GM23338 (cell line): ENCODE measurements around the gene CABYR. TPM values are rescaled to one million over a fixed set of nuclear protein-coding genes. Genes with fewer than 3 reads are reported as not detected.

Experiments
- ATAC-seq: fragments of 200-7000 bp; cut with Tn5 transposase; 3 replicates; pipeline ENCODE4 v1.9.1; 2020
- DNase-seq: peaks from one replicate; pipeline ENCODE4 v3.0.0-alpha.2; 2015; ENCODE audit warnings: low spot score
- H2AFZ ChIP-seq: fragments of 200-600 bp; sonication (generic); 2 replicates; pipeline ENCODE4 v1.8.0; 2016; ENCODE audit warnings: antibody characterized with exemption, mild to moderate bottlenecking, moderate library complexity
- H3F3A ChIP-seq: fragments of 200-600 bp; sonication (generic); replicated peaks from 2 replicates; pipeline ENCODE4 v1.8.0; 2017; ENCODE audit warnings: antibody characterized with exemption, mixed run types, low read depth
- H3K27ac ChIP-seq: fragments of 200-600 bp; sonication (generic); 2 replicates; pipeline ENCODE4 v1.6.1; 2016; ENCODE audit warnings: low read depth
- H3K27me3 ChIP-seq: fragments of 200-600 bp; sonication (generic); 2 replicates; pipeline ENCODE4 v1.8.0; 2016; ENCODE audit warnings: mild to moderate bottlenecking, mixed run types, moderate library complexity; ENCODE audit not compliant: insufficient read depth
- H3K36me3 ChIP-seq: fragments of 200-600 bp; sonication (generic); 2 replicates; pipeline ENCODE4 v1.8.0; 2016; ENCODE audit warnings: mild to moderate bottlenecking; ENCODE audit not compliant: insufficient read depth
- H3K4me1 ChIP-seq: fragments of 200-600 bp; sonication (generic); 2 replicates; pipeline ENCODE4 v1.8.0; 2016; ENCODE audit warnings: mild to moderate bottlenecking, moderate library complexity; ENCODE audit not compliant: insufficient read depth
- H3K4me2 ChIP-seq: fragments of 200-600 bp; sonication (generic); 2 replicates; pipeline ENCODE4 v1.7.1; 2017; ENCODE audit warnings: mixed run types
- H3K4me3 ChIP-seq: fragments of 200-600 bp; sonication (generic); 2 replicates; pipeline ENCODE4 v1.6.1; 2016; ENCODE audit warnings: mixed run types
- H3K79me2 ChIP-seq: fragments of 200-600 bp; sonication (generic); replicated peaks from 2 replicates; pipeline ENCODE4 v1.8.0; 2017; ENCODE audit warnings: mild to moderate bottlenecking; ENCODE audit not compliant: insufficient read depth
- H3K9me2 ChIP-seq: fragments of 200-600 bp; sonication (generic); 2 replicates; pipeline ENCODE4 v1.8.0; 2017; ENCODE audit not compliant: insufficient read depth
- H4K20me1 ChIP-seq: fragments of 200-600 bp; sonication (generic); replicated peaks from 2 replicates; pipeline ENCODE4 v1.8.0; 2017; ENCODE audit warnings: mild to moderate bottlenecking; ENCODE audit not compliant: insufficient read depth
- H3K27ac Mint-ChIP-seq: 2 replicates; pipeline ENCODE4 v1.8.0; 2020; ENCODE audit warnings: inconsistent platforms, mild to moderate bottlenecking, moderate library complexity, mixed read lengths
- H3K27me3 Mint-ChIP-seq: 3 replicates; pipeline ENCODE4 v1.8.0; 2022; ENCODE audit warnings: low read depth, mild to moderate bottlenecking, moderate library complexity, mixed read lengths, inconsistent platforms; ENCODE audit not compliant: insufficient read depth, poor library complexity
- H3K36me3 Mint-ChIP-seq: 3 replicates; pipeline ENCODE4 v1.8.0; 2021; ENCODE audit warnings: low read depth, mild to moderate bottlenecking, inconsistent platforms, moderate library complexity, mixed read lengths
- H3K4me1 Mint-ChIP-seq: 3 replicates; pipeline ENCODE4 v1.8.0; 2020; ENCODE audit warnings: mild to moderate bottlenecking, inconsistent platforms, mixed read lengths
- H3K4me3 Mint-ChIP-seq: 3 replicates; pipeline ENCODE4 v1.8.0; 2021; ENCODE audit warnings: moderate library complexity, mild to moderate bottlenecking, inconsistent platforms, mixed read lengths
- H3K9me3 Mint-ChIP-seq: 3 replicates; pipeline ENCODE4 v1.8.0; 2020; ENCODE audit warnings: moderate library complexity, mild to moderate bottlenecking, inconsistent platforms, mixed read lengths
- CREB1 ChIP-seq: fragments of 250-450 bp; sonication (Bioruptor Pico); IDR thresholded peaks from 2 replicates; pipeline ENCODE4 v1.5.0; 2020; ENCODE audit warnings: low read depth, mild to moderate bottlenecking, moderate library complexity
- CTCF ChIP-seq, 2 experiments: fragments of 200-600 bp in 1 of 2; sonication (generic) in 1 of 2; conservative IDR thresholded peaks; 2 replicates each; pipeline versions ENCODE4 v1.5.1 to v1.6.1; 2016 to 2017; ENCODE audit warnings: antibody characterized with exemption in 2 of 2, low read depth in 2 of 2, mild to moderate bottlenecking in 2 of 2, moderate library complexity in 1 of 2
- ETS1 ChIP-seq: IDR thresholded peaks from 2 replicates; pipeline ENCODE4 v1.6.1; 2016; ENCODE audit warnings: antibody characterized with exemption
- EZH2 ChIP-seq: fragments of 200-600 bp; sonication (generic); IDR thresholded peaks from one replicate; pipeline ENCODE4 v1.8.0; 2017; ENCODE audit warnings: antibody characterized with exemption, mild to moderate bottlenecking, low read depth; ENCODE audit not compliant: unreplicated experiment
- EZH2phosphoT487 ChIP-seq: fragments of 200-600 bp; sonication (generic); IDR thresholded peaks from one replicate; pipeline ENCODE4 v1.8.1; 2018; ENCODE audit warnings: antibody characterized with exemption; ENCODE audit not compliant: unreplicated experiment
- JUNB ChIP-seq: IDR thresholded peaks from one replicate; pipeline ENCODE4 v1.6.1; 2016; ENCODE audit warnings: antibody characterized with exemption; ENCODE audit not compliant: unreplicated experiment
- NANOG ChIP-seq: IDR thresholded peaks from 2 replicates; pipeline ENCODE4 v1.6.1; 2016; ENCODE audit warnings: antibody characterized with exemption, borderline replicate concordance
- POLR2AphosphoS5 ChIP-seq: IDR thresholded peaks from 2 replicates; pipeline ENCODE4 v1.6.1; 2016; ENCODE audit warnings: antibody characterized with exemption, low read depth
- REST ChIP-seq: IDR thresholded peaks from one replicate; pipeline ENCODE4 v1.6.1; 2018; ENCODE audit warnings: antibody characterized with exemption; ENCODE audit not compliant: unreplicated experiment
- STAT1 ChIP-seq: IDR thresholded peaks from one replicate; pipeline ENCODE4 v1.6.1; 2016; ENCODE audit warnings: antibody characterized with exemption; ENCODE audit not compliant: unreplicated experiment
- ZNF114 ChIP-seq: fragments of 250-450 bp; sonication (Bioruptor Pico); IDR thresholded peaks from 2 replicates; pipeline ENCODE4 v1.5.0; 2020; ENCODE audit warnings: mild to moderate bottlenecking, moderate library complexity
- ZNF331 ChIP-seq: fragments of 250-450 bp; sonication (Bioruptor Pico); IDR thresholded peaks from 2 replicates; pipeline ENCODE4 v1.5.0; 2020; ENCODE audit warnings: low read depth, mild to moderate bottlenecking, moderate library complexity
- ZNF462 ChIP-seq: fragments of 250-450 bp; sonication (Bioruptor Pico); IDR thresholded peaks from 2 replicates; pipeline ENCODE4 v1.5.0; 2020; ENCODE audit warnings: mild to moderate bottlenecking, moderate library complexity
- polyA plus RNA-seq: library from polyadenylated mRNA; unstranded; fragments of >200 nt; fragmentation: Nextera tagmentation; extraction: Ambion mirVana; gene quantifications from 2 replicates; pipeline ENCODE4 v1.2.1, GENCODE V29; 2016
- total RNA-seq: library from RNA; depleted of rRNA; stranded (reverse); fragments of >200 nt; shearing (Covaris generic); gene quantifications from 2 replicates; pipeline ENCODE4 v1.2.3, GENCODE V29; 2014

The CABYR gene
- total and polyA plus RNA-seq, 2 experiments from 2014 or later, result 24.0 to 48.4 TPM

- H2AFZ ChIP-seq, result no peak overlapping the region
- TF ChIP-seq EZH2phosphoT487 (no peak), POLR2AphosphoS5 (no peak), STAT1 (no peak), REST (no peak), EZH2 (no peak), ZNF331 (CRISPR knock-in tag) (no peak), CTCF (conservative IDR thresholded peaks at IDR 0.05; ENCODE audit: low read depth in 2 of 2) (no peak), CREB1 (CRISPR knock-in tag) (no peak), JUNB (no peak), ZNF462 (no peak), ZNF114 (CRISPR knock-in tag) (no peak), NANOG (no peak), ETS1 (no peak)
- Mint-ChIP-seq H3K27me3 (peaks cover 1% of the 10 kb centered on the region), H3K4me1 (peaks cover 6% of the 10 kb centered on the region; the same call in 2 of the 3 replicates), H3K4me3 (no peak overlapping the region), H3K9me3 (no peaks in the 10 kb centered on the region), H3K36me3 (no peaks in the 10 kb centered on the region; the same call in 2 of the 3 replicates), H3K27ac (no peak overlapping the region)
- no peak for DNase-seq
- no peak overlapping the region for H3K4me2 ChIP-seq
- no peaks in the 10 kb centered on the region for H3K9me2 ChIP-seq
- H3F3A ChIP-seq, result peaks cover 9% of the 10 kb centered on the region; the same call in 1 of the 2 replicates
- peaks cover 6% of the 10 kb centered on the region for H3K36me3 ChIP-seq
- no peaks in the 10 kb centered on the region for H3K27me3 ChIP-seq
- no peak for ATAC-seq
- H3K4me3 ChIP-seq, result no peak overlapping the region
- peaks cover 6% of the 10 kb centered on the region for H4K20me1 ChIP-seq
- no peaks in the 10 kb centered on the region; the same call in 1 of the 2 replicates for H3K4me1 ChIP-seq
- peaks cover 17% of the 10 kb centered on the region; the same call in 1 of the 2 replicates for H3K79me2 ChIP-seq
- H3K27ac ChIP-seq, result no peak overlapping the region
Measured at GRCh38 chr18:24108641-24109040, 30.2 kb upstream of the CABYR start.
